IPS-11a (cell line): ENCODE data around the gene ATG9B.
"Not testable (repeated sequence)": the region's sequence is repeated elsewhere in the genome, so short reads cannot be mapped to it uniquely, and the experiment has no call there.

Source experiments
- H3K4me3 ChIP-seq: one replicate; pipeline ENCODE4 v1.5.1; 2013; ENCODE audit warnings: low read depth, low read length, control low read depth

Gene ATG9B

GRCh38 chr7:151017370-151017952 lies 6.8 kb downstream of the ATG9B start:
- no peak overlapping the region for H3K4me3 ChIP-seq

- H3K4me3 ChIP-seq, result no peak overlapping the region
Observed at GRCh38 chr7:151016942-151017341, 7.4 kb downstream of the ATG9B start.

GRCh38 chr7:151016505-151016904 lies 7.8 kb downstream of the ATG9B start:
- no peak overlapping the region for H3K4me3 ChIP-seq

- no peak overlapping the region for H3K4me3 ChIP-seq
Observed at GRCh38 chr7:151015967-151016366, 8.3 kb downstream of the ATG9B start.

DNA sequence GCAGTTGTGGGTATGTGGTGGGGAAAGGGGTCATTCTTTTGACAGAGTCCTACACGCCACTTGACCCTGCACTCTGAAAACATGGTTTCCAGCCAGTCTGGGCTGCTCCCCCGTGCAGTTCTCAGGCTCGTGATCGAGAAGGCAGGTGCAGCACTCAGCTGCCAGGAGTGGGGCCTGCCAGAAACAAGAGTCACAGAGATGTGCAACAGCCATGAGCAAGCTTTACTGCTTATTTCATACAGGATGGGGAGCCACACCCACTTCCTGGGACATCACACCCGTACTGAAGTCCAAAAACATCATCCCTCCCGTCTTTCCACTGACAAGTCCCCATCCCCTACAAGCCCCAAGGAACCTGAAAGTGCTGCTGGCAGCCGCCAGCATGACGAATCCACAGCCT lies 9.3 kb downstream of the ATG9B start:
- H3K4me3 ChIP-seq, result no peak overlapping the region

- H3K4me3 ChIP-seq, result no peak overlapping the region
Observed at GRCh38 chr7:151013733-151014497, 10.4 kb downstream of the ATG9B start.

DNA sequence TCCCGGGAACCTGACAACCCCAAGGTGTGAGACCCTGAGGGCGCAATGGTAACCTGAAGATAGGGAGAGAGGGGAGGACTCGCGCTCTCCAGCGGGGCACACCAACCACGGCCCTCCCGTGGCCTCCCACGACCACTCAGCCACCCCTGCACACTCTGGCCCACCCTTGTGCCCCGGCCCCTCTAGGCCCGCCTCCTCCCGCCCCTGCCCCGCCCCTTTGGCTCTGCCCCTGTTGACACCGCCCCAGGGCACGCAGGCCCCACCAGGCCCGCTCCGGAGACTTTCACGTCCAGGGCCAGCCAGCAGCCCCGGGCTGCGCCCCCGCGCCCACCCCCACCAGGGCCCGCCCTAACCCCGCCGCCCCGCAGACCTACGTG lies 10.9 kb downstream of the ATG9B start:
- H3K4me3 ChIP-seq, result no peak overlapping the region

GRCh38 chr7:151012911-151013347 lies 11.4 kb downstream of the ATG9B start:
- no peak overlapping the region for H3K4me3 ChIP-seq

DNA sequence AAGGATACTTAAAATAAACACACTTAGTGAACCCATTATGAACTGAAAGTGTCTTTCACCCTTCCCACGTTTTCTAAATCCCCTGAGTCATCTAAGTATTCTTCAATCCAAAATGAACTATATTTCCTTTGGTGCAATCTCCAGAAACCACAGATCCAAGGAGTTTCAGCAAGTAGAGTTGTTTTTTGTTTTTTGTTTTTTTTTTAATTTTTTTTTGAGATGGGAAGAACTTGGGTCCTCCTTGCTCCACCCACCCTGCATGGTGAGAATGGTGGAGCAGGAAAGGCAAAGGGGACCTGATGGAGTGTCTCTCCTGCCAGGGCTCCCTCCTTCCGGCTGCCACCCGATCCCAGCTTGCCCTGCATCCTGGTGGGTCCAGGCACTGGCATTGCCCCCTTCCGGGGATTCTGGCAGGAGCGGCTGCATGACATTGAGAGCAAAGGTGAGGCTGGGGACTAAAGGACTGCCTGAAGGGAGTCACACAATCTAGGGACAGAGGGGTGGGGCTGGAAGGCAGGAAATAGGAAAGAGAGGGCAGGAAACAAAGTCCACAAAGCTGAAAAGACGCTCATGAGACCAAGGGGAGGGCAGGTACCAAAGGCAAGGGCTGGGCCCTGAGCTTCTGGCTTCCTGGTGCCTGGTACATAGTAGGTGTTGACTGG lies 12.1 kb downstream of the ATG9B start:
- no peak overlapping the region for H3K4me3 ChIP-seq

GRCh38 chr7:151011616-151012015 lies 12.7 kb downstream of the ATG9B start:
- not testable (repeated sequence) for H3K4me3 ChIP-seq

- no peak overlapping the region for H3K4me3 ChIP-seq
Observed at GRCh38 chr7:151011097-151011409, 13.2 kb downstream of the ATG9B start.

DNA sequence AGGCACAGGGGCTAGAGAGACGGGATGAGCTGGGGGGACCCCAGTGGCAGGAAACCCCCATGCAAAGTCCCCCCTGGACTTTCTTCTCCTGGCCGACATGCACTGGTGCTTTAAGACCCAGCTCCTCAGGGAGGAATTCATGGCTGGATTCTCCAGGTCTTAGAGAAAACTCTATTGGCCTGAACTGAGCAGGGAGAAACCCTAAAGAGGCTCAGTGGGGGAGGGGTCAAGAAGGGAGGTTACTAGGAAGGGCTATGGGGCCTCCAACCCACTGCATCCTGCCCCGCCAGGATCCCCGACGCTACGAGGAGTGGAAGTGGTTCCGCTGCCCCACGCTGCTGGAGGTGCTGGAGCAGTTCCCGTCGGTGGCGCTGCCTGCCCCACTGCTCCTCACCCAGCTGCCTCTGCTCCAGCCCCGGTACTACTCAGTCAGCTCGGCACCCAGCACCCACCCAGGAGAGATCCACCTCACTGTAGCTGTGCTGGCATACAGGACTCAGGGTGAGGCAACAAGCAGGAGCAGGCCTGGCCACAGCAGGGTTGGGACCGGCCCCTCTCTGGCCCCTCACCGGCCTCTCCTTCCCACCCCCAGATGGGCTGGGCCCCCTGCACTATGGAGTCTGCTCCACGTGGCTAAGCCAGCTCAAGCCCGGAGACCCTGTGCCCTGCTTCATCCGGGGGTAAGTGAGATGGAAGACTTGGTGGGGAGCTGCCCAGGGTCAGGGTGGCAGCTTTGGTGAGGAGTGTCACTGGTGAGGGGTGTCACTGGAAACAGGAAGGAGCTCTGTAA lies 13.8 kb downstream of the ATG9B start:
- no peak overlapping the region for H3K4me3 ChIP-seq

GRCh38 chr7:151010037-151010306 lies 14.3 kb downstream of the ATG9B start:
- no peak overlapping the region for H3K4me3 ChIP-seq

DNA sequence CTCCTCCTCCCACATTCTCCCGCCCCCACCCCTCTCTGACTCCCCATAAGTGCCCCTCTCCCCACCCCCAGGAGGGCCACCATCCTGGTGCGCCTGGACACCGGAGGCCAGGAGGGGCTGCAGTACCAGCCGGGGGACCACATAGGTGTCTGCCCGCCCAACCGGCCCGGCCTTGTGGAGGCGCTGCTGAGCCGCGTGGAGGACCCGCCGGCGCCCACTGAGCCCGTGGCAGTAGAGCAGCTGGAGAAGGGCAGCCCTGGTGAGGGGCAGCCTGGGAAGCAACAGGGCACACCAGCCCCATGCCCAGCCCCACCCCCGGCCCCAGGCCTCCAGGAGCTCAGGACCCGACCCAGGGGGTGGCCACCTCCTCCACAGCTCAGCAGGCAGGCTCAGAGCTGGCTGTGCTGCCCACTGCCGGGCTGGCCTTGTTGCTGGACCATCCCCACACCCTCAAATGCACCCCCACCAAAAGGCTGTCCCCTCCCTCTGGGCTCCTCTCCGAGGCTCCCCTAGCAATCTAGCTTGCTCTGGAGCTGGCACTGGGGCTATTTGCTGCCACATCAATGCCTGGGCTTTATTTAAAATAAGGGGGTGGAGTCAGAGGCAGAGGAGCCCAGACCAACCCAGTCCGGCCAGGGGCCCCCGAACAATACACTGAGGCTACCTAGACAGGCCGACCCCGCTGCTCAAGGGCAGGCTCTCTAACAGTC lies 14.8 kb downstream of the ATG9B start:
- no peak overlapping the region for H3K4me3 ChIP-seq

GRCh38 chr7:151008511-151009323 lies 15.6 kb downstream of the ATG9B start:
- no peak overlapping the region for H3K4me3 ChIP-seq

DNA sequence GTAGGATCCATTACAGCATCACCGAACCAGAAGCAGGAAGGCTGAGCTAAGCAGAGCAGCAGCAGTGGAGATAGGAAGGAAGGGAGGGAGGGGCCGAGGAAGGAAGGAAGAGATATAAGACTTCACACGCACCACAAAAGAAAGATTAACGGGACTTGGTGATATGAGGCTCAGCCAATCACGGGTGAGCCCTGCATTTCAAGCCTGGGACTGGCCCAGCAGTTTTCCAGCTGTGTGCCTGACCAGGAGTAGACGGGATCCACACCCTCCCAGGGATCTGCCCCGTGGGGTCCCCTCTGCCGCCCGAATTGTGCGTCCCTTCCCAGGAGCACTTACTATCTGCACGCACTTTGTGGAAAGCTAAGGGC lies 16.2 kb downstream of the ATG9B start:
- no peak overlapping the region for H3K4me3 ChIP-seq

- H3K4me3 ChIP-seq, result no peak overlapping the region
Observed at GRCh38 chr7:151007469-151007898, 16.8 kb downstream of the ATG9B start.

DNA sequence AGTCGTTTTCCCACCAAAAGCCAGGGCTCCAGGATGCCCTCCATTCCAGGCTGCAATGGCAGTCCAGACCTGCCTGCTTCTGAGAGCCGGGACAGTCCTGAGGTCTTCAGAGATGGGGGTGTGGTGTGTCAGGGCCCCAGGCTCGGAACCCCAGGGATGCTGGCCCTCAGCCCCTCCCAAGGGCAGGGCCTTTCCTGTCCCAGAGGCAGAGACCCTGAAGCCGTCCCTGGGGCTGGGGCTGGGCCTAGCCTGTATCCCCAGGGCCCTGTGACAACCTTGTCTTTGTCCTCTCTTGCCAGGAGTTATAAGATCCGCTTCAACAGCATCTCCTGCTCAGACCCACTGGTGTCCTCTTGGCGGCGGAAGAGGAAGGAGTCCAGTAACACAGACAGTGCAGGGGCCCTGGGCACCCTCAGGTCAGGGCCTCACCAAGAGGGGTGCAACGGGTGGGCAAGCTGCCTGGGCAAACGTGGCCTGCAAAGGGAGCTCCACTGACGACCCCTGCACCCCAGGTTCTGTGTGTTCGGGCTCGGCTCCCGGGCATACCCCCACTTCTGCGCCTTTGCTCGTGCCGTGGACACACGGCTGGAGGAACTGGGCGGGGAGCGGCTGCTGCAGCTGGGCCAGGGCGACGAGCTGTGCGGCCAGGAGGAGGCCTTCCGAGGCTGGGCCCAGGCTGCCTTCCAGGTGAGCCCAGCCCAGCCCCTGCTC lies 17.5 kb downstream of the ATG9B start:
- no peak overlapping the region for H3K4me3 ChIP-seq

- no peak overlapping the region for H3K4me3 ChIP-seq
Observed at GRCh38 chr7:151005566-151005965, 18.7 kb downstream of the ATG9B start.

- H3K4me3 ChIP-seq, result no peak overlapping the region
Observed at GRCh38 chr7:151003572-151003971, 20.7 kb downstream of the ATG9B start.
